NCI-H82 (cell line): ENCODE measurements around the gene SMG5.

ENCODE experiments used
- DNase-seq: peaks from one replicate; lab custom pipeline; 2025; lab: John Stamatoyannopoulos, UW

Gene SMG5

DNA sequence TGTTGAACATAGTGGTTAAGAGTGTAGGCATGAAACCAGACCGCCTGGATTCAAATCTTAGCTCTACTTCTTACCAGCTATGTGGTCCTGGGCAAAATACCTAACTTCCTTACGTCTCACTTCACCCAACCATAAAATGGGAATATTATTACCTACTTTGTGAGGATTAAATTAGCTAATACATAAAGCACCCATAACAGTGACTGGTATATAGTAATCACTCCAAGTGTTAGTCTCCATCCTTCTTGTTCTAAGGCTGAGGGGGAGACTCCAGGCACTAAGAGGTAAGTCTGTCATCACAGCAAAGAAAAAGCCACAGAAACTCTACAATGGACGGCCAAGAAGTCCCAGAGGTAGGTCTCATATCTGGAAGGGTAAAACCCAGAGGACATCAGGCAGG lies 2.8 kb downstream of the SMG5 start:
- DNase-seq: no peak

DNA sequence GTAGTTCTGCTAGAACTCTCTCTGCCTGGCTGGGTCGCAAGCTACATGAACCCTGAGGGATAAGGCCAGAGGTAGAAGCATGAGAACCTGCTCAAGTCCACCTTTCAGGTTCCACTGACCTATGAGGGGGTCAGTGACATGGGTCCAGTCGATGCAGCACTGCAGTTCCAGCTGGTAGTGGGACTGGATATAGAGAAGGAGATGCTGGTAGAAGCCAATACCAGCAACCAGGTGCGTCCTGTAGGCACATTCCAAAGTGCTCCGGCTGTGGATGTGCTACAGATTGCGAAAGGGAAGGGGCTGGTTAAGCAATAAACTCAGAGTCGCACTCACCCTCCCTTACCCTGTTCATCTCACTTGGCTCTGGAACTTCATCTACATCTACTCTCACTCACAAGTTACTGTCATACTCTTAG lies 5.7 kb downstream of the SMG5 start:
- no peak for DNase-seq

DNA sequence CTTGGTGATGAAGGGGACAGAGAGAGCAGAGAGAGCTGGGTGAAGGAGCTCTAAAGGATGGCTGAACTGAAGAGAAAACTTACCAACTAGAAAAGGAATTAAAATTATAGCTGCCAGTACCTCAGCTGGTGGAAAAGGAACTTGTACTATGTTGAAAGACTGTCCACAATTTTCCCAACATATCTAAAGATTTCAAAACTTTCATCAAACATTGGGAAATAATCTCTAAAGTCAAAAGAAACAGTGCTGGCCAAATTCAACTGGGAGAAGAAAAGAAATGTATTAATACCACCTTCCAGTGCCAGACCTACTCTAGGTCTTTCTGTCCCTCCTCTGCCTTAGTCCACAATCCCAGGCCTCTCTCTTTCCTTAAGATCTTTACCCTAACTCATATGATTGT lies 6.1 kb downstream of the SMG5 start:
- no peak for DNase-seq

DNA sequence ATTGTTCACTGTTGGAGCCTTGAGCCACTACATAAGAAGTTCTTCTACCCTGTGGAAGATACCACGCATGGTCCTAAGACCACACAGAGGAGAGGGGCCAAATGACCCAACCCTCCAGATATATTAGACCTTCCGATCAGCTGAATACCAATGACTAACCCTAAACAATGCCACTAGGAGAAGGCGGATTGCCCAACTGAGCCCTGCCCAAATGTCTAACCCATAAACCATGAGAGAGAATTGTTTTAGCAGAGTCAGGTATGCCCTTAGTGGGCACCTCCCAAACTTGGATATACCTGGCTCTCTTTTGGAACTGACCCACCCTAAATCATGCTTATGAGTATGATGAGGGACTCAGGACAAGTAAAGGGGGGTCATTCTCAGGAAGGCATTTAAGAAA lies 12.3 kb downstream of the SMG5 start:
- DNase-seq: no peak

DNA sequence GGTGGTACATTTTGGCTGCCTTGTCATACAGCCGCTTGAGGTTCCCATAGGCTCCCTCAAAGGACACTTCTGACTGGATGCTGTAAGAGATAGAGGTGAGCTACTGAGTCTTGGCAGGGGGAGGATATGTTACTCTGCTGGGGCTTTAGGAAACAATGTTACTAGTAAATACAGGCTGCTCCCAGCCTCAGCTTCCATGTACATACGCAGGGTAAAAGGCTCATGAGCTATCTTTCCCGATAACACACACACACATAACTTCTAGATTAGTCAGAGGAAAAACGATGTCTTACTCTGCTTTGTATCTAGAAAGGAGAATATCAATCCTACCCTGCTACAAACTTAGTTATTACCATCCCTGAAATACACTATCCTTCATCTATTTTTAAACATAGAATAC lies 14.3 kb downstream of the SMG5 start:
- DNase-seq: no peak

DNA sequence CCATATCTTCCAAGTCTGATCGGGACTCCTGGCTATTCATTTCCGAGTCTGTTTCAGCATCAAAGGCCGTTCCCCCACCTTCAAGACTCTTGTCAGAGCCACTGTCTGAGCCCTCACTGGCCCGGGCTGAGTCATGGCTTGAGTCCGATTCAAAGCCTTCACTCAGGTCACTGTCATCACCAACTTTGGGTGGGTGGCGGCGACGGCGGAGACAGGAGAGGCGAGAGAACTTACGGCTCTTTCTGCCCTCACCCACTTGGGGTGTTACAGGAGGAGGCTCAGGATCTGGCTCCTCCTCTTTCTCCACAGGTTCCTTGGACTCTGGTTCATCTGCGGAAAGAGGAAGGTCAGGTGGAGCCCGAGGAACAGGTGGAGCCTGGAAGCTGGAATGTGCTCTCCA lies 16.6 kb downstream of the SMG5 start:
- DNase-seq: no peak

DNA sequence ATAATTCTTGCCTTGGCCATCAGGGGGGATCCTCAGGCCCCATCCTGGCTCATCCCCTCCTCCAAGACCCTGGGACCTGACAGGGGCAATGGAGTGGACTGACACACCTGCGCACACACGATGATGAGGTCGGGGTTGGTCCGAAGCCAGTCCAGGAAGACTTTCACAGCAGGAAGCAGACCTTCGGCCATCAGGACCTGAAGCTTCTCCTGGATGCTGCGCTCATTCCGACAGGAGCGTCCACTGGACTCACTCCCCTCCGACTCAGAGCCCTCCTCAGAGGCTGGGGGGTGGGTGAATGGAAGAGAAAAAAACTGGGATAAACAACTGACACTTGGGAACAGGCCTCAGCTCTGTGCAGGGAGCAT lies 19.4 kb downstream of the SMG5 start:
- DNase-seq: no peak

DNA sequence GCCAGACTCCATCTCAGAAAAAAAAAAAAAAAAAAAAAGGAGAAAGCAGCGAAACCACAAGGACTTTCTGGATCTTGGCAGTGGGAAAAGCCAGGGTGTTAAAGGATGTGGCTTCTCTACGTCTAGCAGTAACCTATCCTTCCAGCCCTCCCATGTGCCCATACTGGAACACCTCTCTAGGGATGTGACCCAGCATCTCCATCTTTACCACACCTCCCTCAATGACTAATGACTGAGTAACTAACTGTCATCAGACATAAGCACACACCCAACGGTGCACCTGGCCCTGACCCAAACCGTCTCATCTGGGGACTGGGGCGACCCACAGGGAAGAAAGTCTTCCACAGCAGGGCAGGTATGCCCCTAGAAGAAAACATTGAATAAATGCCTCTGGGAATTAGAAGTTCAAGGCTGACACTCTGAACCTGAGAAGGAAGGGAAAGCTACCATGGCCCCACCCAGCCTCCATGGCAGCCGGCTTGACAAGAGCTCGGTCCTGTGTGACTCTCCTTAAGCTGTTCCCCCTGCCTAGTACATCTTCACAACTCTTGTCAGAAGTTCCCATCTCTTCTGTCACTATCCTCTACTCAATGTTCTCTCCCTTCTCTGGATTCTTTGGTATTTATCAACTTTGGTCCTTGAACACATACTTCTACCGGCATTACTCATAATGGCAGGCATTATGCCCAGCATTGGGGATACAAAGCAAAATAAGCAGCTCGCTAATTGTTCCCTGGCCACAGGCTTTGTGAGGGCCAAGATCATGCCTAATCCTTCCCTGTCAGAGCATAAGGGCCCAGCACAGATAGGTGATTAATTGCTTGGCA lies 20.0 kb downstream of the SMG5 start:
- no peak for DNase-seq

DNA sequence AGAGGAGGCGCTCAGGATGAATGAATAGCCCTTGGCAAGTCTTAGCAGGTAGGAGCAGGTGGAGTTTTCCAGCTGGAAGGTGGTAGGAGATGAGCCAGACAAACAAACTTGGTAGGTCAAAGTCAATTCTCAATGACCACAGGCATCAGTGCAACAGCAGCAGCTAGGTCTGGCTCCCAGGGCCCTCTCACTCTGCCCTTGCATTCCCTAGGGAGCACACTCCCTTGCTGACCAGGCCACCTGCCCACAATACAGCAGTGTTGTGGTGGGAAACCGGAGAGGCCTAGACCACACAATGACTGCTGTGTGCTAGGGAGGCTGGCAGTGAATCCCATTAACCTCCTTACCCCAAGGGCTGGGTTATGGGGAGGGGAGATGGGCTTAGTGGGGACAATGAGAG lies 21.7 kb downstream of the SMG5 start:
- DNase-seq: no peak

DNA sequence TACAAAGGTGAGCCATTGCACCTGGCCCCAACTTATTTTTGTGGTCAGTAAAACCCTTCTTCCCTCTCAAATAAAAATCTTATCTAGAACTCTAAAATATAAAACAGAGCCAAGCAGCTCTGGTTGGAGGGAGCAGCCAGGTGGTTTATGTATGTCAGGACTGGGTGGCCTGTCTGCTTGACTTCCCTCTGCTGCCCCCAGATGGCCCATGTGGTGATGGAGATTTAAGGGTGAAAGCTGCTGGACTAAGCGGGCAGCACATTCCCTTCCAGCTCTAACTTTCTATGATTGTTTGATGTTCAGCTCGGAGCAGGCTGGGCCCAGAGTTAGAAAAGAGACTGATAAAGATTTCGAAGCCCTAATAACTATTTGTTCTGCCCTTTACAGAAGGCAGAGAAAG lies 22.8 kb downstream of the SMG5 start:
- DNase-seq: no peak

DNA sequence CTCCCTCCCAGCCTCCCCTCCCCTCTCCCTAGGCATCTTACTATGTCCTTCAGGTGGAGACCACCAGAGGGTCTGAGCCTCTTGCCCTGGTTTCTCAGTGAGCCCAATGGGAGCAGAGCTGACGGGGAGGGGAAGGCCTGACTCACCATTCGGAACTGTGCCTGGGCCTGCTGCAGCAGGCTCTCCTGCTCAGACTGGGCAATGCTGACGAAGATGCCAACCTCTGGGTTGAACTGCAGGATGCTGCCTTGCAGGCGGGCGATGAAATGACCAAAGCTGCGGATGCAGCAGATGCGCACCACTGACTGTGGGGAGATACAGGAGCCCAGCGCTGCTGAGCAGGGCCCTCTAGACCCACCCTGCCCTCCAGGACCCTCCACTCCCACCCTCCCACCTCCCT lies 23.8 kb downstream of the SMG5 start:
- DNase-seq: no peak

DNA sequence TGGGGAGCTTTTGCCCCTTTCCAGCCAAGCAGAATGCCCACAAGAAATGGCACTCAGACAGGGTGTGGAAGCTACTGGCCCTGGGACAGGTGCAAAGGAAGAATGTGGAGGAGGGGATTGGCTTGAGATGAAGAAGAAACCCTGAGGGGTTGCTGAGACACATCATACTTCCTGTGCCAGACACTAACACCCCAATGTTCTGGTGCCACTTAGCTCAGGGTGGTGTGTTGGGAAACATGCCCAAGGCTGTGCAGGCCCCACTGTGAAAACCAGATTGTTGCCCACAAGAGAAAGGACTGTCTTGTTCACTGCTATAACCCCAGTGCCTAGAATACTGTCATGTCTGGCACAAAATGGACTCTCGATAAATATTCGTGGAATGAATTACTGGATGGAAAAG lies 24.9 kb downstream of the SMG5 start:
- no peak for DNase-seq

DNA sequence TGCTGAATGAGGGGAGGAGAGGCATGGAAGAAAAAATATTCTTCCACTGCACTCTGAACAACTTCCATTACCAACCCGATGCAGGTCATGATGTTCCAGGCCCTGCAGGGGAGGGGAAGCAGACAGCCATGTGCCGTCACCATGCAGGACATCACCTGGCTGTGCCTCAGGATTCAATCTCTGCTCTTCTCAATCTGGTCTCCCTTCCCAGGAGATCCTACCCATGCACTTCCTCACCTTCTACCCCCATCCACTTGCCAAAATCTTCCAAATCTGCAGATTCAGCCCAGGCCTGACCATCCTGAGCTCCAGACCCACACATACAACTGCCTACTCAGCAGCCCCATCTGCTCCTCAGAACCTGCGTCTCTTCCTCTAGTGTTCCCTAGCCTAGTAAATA lies 29.0 kb downstream of the SMG5 start:
- no peak for DNase-seq

DNA sequence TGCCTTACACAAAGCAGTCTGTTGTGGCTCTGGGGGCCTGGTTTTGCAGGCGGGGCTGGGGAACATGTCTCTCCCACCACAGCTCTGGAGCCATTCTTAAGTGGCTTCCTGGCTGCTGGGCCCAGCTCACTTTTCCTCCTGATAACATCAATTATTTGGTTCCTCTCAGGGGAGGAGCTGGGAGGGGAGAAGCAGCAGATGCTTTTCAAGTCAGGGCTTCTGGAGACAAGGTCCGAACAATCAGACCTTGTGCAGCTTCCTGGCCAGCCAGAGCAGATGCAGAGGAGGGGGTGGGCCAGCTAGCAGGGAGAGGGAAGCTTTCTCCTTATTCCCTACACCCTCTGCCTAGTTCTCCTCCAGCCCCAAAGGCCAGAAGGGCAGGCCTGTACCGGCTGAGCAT lies 31.1 kb downstream of the SMG5 start:
- DNase-seq: no peak

DNA sequence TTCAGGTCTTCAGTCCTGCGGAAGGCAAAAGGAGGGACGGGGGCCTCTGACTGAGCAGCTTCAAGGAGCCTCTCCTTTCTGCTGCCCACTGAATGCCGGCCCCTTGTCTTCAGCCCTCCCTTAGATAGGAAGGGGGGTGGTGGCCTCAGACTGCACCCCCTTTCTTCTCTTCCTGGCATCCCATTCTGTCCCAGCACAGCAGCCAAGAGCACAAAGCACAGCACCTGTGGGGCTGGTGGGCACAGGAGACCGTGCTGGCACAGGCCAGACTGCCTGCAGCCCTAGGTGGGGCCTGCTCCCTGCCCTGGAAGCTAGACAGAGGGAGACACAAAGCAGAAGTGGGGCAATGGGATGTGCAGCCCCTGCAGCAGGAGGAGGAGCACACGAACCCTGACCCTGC lies 33.0 kb downstream of the SMG5 start:
- no peak for DNase-seq

DNA sequence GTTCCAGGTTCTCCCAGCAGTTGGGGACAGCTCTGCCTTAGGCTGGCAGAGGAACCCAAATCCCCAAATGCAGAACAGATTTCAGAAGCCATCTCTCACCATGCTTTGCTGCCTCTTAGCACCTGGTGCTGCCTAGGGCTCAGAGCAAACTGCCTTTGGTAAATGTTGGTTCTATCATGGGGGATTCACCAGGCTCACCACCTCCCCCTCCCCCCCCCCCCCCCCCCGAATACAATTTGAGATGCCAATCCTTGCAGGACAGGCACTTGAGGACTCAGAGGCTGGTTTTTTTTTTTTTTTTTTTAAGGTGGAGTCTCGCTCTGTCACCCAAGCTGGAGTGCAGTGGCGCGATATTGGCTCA lies 34.3 kb downstream of the SMG5 start:
- peak; percentile 47 for DNase-seq

DNA sequence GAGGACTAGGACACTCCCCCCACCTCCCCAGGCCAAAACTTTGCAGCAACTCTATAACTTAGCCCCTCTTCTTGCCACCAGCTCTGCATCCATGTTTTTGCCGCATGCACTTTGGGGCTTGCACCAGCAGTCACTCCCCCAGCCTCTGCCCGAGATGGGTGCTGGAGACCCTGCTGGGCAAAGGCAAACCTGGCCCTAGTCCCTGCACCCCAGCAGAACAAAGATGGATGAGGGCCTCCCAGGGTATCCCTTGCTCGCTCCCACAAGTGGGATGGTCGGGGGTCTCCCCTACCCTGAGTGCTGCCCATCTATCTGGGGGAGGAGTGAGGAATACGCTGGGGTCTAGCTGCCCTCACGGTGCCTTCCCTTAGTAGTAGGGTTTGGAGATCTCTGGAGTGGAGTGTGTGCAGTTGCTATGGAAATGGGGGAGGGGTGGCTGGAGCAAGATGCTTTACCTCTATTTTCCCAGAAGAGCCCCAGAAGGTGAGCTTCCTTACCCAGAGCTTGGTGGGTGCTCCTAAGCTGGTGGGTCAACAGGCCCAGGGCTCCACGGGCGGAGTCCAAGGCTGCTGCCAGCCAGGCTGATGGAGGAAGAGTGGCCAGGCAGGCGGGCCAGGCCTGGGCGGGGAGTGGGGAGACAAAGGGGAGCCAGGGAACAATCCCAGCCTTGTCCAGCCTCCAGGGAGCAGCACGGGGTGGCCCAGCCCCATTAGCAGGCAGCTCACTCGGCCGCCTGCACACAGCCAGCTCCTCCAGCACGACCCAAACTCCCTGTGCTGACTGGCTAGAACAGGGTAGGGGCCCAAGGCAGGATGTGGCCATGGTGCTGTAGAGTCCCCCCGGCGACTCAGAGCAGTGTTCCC lies 34.9 kb downstream of the SMG5 start, which contains the start of gene PAQR6:
TSS of gene PAQR6 (minus strand) at position 597 of the 863 bp plus-strand sequence. CDS start 1,325 bp downstream, outside the sequence.
- DNase-seq: peak; percentile 51

DNA sequence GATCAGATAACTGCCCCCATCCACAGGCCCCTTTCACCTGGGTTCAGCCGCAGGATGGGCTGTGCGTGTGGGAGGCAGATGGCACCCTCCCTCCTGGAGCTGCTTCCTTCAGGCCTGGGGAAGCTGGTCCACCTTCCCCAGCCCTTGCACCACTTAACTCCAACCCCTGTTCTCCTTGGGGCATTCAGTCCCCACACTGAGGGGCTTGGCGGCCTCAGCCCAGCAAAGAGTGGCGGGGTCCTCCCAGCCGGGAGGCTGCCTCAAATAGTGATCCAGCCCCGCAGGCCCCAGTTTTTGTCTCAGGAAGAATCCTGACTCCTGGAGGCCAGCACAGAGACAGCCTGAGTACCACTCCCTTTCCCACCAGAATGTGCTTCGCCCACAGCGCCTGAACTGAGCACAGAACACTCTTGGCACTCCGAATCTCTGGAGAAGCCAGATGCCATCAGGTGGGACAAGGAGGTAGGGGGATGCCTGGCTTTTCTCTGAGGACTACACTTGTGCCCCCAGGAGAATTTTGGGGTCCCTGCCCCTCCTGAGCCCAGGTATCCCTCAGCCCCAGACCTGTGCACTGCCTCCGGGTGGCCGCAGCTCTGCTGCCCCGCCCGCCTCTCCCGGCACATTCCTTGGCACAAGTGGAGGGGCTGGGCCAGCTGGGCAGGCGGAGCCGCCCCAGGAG lies 35.7 kb downstream of the SMG5 start:
- DNase-seq: peak; percentile 74

DNA sequence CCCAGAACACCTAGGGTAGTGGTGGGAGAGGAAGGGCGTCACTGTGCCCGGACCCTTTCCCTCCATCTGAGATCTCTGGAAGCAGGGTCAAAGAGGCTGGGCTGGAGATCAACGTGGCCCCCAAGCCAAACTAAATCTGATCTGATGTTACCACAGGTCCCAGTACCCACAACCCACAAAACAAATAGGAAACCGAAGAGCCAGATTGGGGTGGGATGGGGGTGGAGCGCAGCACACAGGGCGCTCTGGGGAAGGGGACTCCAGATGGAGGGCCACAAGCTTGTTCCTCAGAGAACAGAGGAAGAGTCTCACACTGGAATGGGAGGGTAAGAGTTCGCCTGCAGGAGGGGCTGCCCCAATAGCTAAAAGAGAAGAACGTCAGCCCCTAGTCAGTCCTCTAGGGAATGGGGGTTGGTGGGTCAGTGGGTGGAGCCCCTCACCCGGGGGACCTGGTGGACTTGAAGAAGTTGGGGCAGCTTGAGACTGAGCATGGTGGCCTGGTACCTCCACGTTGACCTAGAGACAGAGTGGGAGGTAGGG lies 36.3 kb downstream of the SMG5 start:
- DNase-seq: peak; percentile 74

DNA sequence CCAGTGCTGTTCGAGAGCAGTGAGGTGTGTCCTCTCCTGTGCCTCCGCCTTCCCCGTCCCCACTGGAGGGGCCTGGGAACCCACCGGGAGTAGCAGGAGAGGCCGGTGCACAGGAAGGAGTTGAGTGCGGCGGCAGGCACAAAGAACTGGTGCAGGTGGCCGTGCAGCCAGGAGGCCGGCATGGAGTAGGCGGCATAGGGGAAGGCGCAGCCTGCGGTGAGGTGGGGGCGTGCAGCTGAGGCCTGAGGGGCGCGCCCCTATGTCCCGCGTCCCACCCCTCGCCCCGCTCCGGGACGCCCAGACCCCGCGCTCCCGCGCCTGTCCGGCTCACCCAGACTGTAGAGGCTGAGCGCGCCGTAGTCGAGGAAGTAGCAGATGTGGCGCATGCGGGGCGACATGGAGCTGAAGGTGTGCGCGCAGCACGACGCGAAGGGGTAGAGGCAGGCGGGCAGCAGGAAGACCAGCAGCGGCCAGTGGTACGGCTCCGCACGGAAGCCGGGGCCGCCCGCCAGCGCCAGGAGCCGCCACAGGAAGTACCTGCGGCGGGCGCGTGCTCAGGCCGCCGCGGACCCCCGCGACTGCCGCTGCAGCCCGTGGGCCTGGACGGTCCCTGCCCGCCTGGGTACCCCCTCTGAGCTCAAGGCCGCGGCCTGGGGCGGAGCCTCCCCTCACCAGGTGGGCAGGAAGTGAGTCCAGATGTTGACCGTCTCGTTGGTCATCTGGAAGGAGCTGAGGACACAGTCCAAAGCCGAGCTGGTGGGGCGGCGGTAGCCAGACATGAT lies 37.0 kb downstream of the SMG5 start:
- DNase-seq: peak; percentile 63

DNA sequence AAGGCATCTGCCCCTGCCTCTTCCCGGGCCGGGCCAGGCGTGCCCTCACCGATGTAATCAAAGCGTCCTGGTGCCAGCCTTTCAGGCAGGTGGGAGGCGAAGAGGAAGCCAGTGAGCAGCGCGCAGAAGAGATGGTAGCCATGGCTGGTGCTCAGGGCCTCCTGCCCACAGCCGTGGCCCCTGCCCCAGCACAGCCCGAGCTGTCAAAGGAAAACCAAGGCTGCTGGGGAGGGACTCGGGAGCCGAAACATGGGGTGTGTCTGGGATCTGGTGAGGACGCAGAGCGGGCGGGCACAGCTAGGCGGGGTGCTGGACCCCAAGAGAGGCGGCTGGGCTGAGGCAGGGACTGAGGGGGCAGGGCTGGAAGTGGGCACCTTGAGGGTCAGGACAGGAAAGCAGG lies 37.9 kb downstream of the SMG5 start:
- no peak for DNase-seq

DNA sequence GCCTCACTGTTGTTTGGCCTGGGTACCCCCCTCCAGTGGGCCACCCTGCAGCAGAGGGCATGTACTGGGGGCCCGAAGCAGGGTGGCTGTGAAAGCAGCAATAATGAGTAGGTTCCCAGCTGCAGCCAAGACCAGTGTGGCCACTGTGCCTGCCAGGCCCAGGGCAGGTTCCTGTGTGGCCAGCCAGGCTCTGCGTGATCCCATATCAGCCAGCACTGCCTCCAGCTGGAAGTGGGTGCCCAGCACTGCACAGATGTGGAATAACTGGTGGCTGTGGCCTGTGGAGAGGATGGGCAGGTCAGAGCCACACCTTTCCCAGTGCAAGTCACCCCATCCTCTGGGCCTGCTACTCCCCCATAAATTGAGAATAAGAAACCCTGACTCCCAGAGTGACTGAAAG lies 38.5 kb downstream of the SMG5 start:
- DNase-seq: no peak
